ENCODE results near the gene OMA1.

DNA sequence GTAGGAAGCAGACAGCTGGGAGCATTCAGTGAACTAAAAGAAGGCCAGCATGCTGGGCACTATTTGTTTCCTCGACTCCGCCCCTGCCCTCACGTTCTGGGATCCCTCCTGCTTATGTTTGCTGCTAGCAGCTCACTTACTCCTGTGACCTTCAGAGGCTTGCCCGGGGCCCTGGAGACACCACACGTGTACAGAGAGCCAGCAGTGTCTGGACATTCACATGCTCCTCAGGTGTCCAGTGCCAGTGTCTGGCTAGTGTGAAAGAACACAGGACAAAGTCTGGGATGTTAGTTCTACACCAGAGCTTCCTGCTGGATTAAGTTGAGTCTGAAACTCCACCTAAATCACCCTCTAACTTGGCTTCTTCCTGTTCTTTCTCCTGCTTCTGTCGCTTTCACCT lies 108.1 kb downstream of the OMA1 start:
- TF ChIP-seq EP300 (IDR thresholded peaks at IDR 0.05) = no peak
- TF ChIP-seq, protein P1, sequence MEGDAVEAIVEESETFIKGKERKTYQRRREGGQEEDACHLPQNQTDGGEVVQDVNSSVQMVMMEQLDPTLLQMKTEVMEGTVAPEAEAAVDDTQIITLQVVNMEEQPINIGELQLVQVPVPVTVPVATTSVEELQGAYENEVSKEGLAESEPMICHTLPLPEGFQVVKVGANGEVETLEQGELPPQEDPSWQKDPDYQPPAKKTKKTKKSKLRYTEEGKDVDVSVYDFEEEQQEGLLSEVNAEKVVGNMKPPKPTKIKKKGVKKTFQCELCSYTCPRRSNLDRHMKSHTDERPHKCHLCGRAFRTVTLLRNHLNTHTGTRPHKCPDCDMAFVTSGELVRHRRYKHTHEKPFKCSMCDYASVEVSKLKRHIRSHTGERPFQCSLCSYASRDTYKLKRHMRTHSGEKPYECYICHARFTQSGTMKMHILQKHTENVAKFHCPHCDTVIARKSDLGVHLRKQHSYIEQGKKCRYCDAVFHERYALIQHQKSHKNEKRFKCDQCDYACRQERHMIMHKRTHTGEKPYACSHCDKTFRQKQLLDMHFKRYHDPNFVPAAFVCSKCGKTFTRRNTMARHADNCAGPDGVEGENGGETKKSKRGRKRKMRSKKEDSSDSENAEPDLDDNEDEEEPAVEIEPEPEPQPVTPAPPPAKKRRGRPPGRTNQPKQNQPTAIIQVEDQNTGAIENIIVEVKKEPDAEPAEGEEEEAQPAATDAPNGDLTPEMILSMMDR (IDR thresholded peaks at IDR 0.05) = no peak

Data from ovary (tissue), 3 donors.